GM12878 (cell line): ENCODE data around the gene COL19A1. TPM values are rescaled to one million over a fixed set of nuclear protein-coding genes. Genes with fewer than 3 reads are reported as not detected.

ENCODE experiments used
- ATF2 ChIP-seq: IDR thresholded peaks from 2 replicates; pipeline ENCODE4 v1.6.1; 2012; ENCODE audit warnings: low read length, inconsistent platforms
- ATF7 ChIP-seq: fragments of 450-650 bp; IDR thresholded peaks from 2 replicates; pipeline ENCODE4 v1.6.1; 2016; ENCODE audit warnings: low read depth, mild to moderate bottlenecking
- BHLHE40 ChIP-seq, 2 experiments: fragments of 450-650 bp in 1 of 2; IDR thresholded peaks; 2 replicates each; pipeline ENCODE4 v1.6.1; 2011 to 2017; ENCODE audit warnings: low read depth in 2 of 2, borderline replicate concordance in 1 of 2, improper control_type of control experiment in 1 of 2, low read length in 1 of 2, mild to moderate bottlenecking in 1 of 2
- CBX3 ChIP-seq: fragments of 200-600 bp; sonication (generic); IDR thresholded peaks from 2 replicates; pipeline ENCODE4 v1.6.1; 2016; ENCODE audit warnings: low read depth, borderline replicate concordance
- FOS ChIP-seq: IDR thresholded peaks from 3 replicates; pipeline ENCODE4 v1.6.1; 2011; ENCODE audit warnings: borderline replicate concordance; ENCODE audit not compliant: insufficient read length; ENCODE audit errors: extremely low read depth
- JUND ChIP-seq: IDR thresholded peaks from 2 replicates; pipeline ENCODE4 v1.6.1; 2012; ENCODE audit warnings: low read depth, mild to moderate bottlenecking, low read length, improper control_type of control experiment, moderate library complexity
- MEF2B ChIP-seq: fragments of 450-650 bp; IDR thresholded peaks from 2 replicates; pipeline ENCODE4 v1.6.1; 2018; ENCODE audit warnings: mild to moderate bottlenecking, moderate library complexity; ENCODE audit not compliant: partially characterized antibody, poor library complexity, severe bottlenecking
- YY1 ChIP-seq: IDR thresholded peaks from 2 replicates; pipeline ENCODE4 v1.6.1; 2011; ENCODE audit warnings: low read depth, mild to moderate bottlenecking, low read length
- ZBTB4 ChIP-seq: fragments of 450-650 bp; formaldehyde crosslinking; IDR thresholded peaks from 2 replicates; pipeline ENCODE4 v1.4.0; 2022; ENCODE audit warnings: mild to moderate bottlenecking, moderate library complexity
- polyA plus RNA-seq, 11 experiments: library from polyadenylated mRNA; depleted of rRNA in 4 of 11; unstranded in 6 of 11; stranded (reverse) in 5 of 11; fragments of >200 nt; fragmentation: Nextera tagmentation in 4 of 11; fragmentation: Illumina TruSeq in 1 of 11; extraction: Ambion mirVana in 4 of 11; extraction: Trizol in 1 of 11; gene quantifications; 1 replicate in 1 of 11; 2 replicates in 10 of 11; pipeline versions ENCODE4 v1.2.1 to v1.2.3, GENCODE V29; 2011 to 2016; ENCODE audit warnings: inconsistent platforms in 2 of 11, missing spikeins in 2 of 11, low read depth in 1 of 11
- total RNA-seq, 4 experiments: library from RNA; depleted of rRNA in 3 of 4; stranded (reverse); fragments of >200 nt in 3 of 4; fragmentation: Illumina TruSeq in 1 of 4; extraction: Trizol in 1 of 4; gene quantifications; 2 replicates each; pipeline versions ENCODE4 v1.2.1 to v1.2.3, GENCODE V29; 2013 to 2021

COL19A1 gene
- total and polyA plus RNA-seq, 10 of the 15 experiments (the other 5 are each of a cell fraction or from before 2014, with no cell fraction given) = 1.1 to 13.5 (median 4.1) TPM

GRCh38 chr6:69883551-69883950 lies 17.2 kb downstream of the COL19A1 start (continued):
- TF ChIP-seq ATF2 = no peak
- no peak for TF ChIP-seq CBX3
- TF ChIP-seq ZBTB4 (CRISPR knock-in tag) = no peak
- no peak for TF ChIP-seq ATF7
- TF ChIP-seq FOS = no peak
- TF ChIP-seq MEF2B = no peak
- no peak for TF ChIP-seq YY1
- TF ChIP-seq JUND = no peak
- no peak for TF ChIP-seq BHLHE40 (IDR thresholded peaks at IDR 0.05; ENCODE audit: borderline replicate concordance in 1 of 2, low read depth in 2 of 2, low read length in 1 of 2)
